Right atrium auricular region (tissue), 2 donors: Measurements from ENCODE around the gene NTN1. TPM values are rescaled to one million over a fixed set of nuclear protein-coding genes. Genes with fewer than 3 reads are reported as not detected.
"Not testable (repeated sequence)": the region's sequence is repeated elsewhere in the genome, so short reads cannot be mapped to it uniquely, and the experiment has no call there.

Experiments
- DNase-seq: peaks from one replicate; pipeline ENCODE4 v3.0.0-alpha.2; 2019; ENCODE audit warnings: low spot score
- H3K27ac ChIP-seq, 2 donors: fragments of 200-600 bp; sonication (generic); 1 replicate in 1 of 2; 2 replicates in 1 of 2; pipeline ENCODE4 v1.5.1; 2016 to 2019
- H3K27me3 ChIP-seq, 2 donors: fragments of 200-600 bp; sonication (generic); one replicate each; pipeline versions ENCODE4 v1.5.1 to v1.6.0; 2017 to 2019
- H3K36me3 ChIP-seq: fragments of 200-600 bp; sonication (generic); one replicate; pipeline ENCODE4 v1.5.1; 2016
- H3K4me1 ChIP-seq, 2 donors: fragments of 200-600 bp; sonication (generic); one replicate each; pipeline versions ENCODE4 v1.5.1 to v1.6.0; 2017 to 2019
- H3K4me3 ChIP-seq, 2 donors: fragments of 200-600 bp; sonication (generic); 1 replicate in 1 of 2; 2 replicates in 1 of 2; pipeline ENCODE4 v1.5.1; 2017 to 2019; ENCODE audit warnings: mild to moderate bottlenecking in 1 of 2, moderate library complexity in 1 of 2
- H3K9me3 ChIP-seq, 2 donors: fragments of 200-600 bp; sonication (generic); one replicate each; pipeline ENCODE4 v1.5.1; 2019
- total RNA-seq, 2 donors: library from RNA; depleted of rRNA; stranded (reverse); fragments of >200 nt; gene quantifications; one replicate each; pipeline ENCODE4 v1.1.0, GENCODE V29; 2016
- TF ChIP-seq, protein P1 (sequence below), 2 donors: fragments of 200-600 bp; sonication (generic); IDR thresholded peaks; one replicate each; pipeline ENCODE4 v1.5.1; 2019; ENCODE audit warnings: antibody characterized with exemption in 2 of 2

Gene NTN1
- total RNA-seq, result 100 to 1,000 TPM; 142 to 163 TPM

DNA sequence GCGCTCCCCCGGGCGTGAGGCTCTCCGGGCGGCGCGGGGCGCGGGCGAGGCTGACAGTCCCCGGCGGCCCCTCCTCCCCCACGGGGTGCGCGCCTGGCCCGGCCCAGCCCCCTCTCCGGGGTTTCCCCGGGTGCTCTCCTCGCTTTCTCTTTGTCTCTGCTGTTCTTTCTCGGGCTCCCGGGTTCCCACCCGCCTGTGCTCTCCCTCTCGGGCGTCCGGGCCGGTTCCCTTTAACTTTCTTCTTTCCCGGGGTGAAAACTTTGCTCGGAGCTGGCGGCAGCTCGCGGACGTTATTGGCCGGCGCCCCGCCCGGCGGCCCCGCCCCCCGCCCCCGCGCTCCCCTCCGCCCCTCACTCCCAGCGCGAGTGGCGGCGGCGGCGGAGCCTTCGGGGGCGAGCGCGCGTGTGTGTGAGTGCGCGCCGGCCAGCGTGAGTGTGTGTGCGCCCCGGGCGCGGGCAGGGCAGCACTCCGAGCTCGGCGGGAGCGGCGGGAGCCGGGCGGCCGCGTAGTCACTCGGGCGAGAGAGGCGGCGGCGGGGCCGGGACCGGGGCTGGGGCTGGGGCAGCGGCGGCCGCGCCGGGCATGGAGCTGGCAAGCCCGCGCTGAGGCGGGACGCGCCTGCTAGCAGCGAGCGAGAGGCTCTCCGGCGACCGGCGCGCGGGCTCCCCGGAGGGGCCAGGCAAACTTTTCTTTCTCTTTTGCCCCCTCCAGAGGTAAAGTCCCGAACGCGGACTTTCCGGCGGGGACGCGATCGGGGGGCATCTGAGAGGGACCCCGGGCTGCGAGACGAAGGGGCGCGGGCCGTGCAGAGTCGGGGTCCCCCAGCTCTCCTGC is at the start of gene NTN1:
Gene NTN1, plus strand, starts transcription at position 353 of the 834 bp plus-strand sequence. CDS start 864 bp downstream, outside the sequence.
- peak; percentile 59 for DNase-seq
- H3K4me3 ChIP-seq, result peak within 1 kb of the TSS; percentile 55 to 73
- H3K27ac ChIP-seq, result peak within 1 kb of the TSS; percentile 90 to 92
- H3K4me1 ChIP-seq, result peaks cover 0 to 35% of the 10 kb centered on the region in 2 donors
- TF ChIP-seq, protein P1, sequence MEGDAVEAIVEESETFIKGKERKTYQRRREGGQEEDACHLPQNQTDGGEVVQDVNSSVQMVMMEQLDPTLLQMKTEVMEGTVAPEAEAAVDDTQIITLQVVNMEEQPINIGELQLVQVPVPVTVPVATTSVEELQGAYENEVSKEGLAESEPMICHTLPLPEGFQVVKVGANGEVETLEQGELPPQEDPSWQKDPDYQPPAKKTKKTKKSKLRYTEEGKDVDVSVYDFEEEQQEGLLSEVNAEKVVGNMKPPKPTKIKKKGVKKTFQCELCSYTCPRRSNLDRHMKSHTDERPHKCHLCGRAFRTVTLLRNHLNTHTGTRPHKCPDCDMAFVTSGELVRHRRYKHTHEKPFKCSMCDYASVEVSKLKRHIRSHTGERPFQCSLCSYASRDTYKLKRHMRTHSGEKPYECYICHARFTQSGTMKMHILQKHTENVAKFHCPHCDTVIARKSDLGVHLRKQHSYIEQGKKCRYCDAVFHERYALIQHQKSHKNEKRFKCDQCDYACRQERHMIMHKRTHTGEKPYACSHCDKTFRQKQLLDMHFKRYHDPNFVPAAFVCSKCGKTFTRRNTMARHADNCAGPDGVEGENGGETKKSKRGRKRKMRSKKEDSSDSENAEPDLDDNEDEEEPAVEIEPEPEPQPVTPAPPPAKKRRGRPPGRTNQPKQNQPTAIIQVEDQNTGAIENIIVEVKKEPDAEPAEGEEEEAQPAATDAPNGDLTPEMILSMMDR (IDR thresholded peaks at IDR 0.05), result no peak
- no peaks in the 10 kb centered on the region for H3K27me3 ChIP-seq
- peaks cover 6% of the 10 kb centered on the region for H3K36me3 ChIP-seq
- no peaks in the 10 kb centered on the region for H3K9me3 ChIP-seq

DNA sequence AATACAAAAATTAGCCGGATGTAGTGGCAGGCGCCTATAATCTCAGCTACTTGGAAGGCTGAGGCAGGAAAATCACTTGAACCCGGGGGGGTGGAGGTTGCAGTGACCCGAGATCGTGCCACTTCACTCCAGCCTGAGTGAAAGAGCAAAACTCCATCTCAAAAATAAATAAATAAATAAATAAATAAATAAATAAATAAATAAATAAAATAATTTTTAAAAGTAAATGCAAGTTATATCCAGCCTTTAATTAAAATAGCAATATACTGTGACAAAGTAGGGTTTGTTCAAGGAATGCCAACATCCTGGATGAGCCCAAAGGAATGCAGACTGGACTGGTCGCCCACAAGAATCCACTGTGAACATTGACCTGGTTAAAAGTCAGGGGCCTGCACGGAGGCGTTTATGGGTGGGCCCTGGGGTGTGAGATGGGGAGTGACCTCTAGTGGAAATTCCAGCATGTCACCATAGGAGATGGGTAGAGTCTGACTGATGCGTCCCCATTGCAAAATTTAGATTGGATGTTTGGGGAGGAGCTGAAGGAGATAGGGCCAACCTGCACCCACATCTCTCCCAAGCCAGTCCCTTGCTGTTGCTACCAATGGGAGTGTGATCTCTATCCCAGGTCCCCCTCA is 46.1 kb upstream of the NTN1 start:
- no peak for DNase-seq
- Histone ChIP-seq H3K4me1 (no peaks in the 10 kb centered on the region), H3K27me3 (no peaks in the 10 kb centered on the region), H3K4me3 (no peak overlapping the region), H3K27ac (no peak overlapping the region), H3K9me3 (no peaks in the 10 kb centered on the region), H3K36me3 (no peaks in the 10 kb centered on the region)
- TF ChIP-seq, protein P1 (IDR thresholded peaks at IDR 0.05), result no peak

DNA sequence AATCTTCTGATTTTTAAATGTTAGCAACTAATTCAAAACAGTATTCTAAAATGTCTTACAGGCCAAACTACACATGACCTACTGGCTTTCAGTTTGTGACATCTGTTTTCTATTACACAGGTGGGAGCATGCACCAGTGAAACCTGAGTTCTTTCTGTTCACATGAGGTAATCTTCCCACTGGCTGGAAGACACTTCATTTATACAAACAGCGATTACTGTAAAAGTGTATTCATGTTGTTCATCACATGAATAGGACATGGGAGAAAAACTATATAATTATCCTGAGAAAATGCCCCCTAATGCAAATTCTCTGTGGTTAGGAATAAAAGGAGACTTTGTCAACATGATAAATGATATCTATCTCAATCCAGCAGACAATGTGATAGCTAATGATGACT is 44.7 kb upstream of the NTN1 start:
- DNase-seq, result no peak
- no peaks in the 10 kb centered on the region for H3K9me3 ChIP-seq
- no peaks in the 10 kb centered on the region for H3K36me3 ChIP-seq
- H3K27me3 ChIP-seq, result no peaks in the 10 kb centered on the region
- TF ChIP-seq, protein P1 (IDR thresholded peaks at IDR 0.05), result no peak
- H3K4me1 ChIP-seq, result no peaks in the 10 kb centered on the region
- H3K27ac ChIP-seq, result no peak overlapping the region
- H3K4me3 ChIP-seq, result no peak overlapping the region

DNA sequence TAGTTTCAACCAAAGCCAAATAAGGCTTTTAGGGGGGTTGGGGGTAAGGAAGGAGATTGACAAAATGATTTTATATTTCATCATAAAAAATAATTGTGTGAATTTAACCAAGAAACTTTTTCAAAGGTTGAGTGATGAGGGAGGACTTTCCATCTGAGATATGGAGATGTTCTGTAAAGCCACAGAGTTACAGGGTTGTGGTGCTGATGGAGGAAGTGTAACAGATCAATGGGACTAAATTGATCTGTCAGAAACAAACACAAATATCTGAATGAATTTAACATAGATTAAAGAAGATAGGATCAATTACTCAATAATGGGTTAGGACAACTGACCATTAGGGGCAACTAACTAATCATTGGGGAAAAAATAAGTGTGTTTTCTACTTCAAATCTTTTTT is 41.6 kb upstream of the NTN1 start:
- TF ChIP-seq, protein P1 (IDR thresholded peaks at IDR 0.05), result no peak
- no peaks in the 10 kb centered on the region for H3K9me3 ChIP-seq
- no peak for DNase-seq
- H3K4me3 ChIP-seq, result no peak overlapping the region
- H3K27ac ChIP-seq, result no peak overlapping the region
- H3K36me3 ChIP-seq, result no peaks in the 10 kb centered on the region
- H3K4me1 ChIP-seq, result no peaks in the 10 kb centered on the region
- no peaks in the 10 kb centered on the region for H3K27me3 ChIP-seq

DNA sequence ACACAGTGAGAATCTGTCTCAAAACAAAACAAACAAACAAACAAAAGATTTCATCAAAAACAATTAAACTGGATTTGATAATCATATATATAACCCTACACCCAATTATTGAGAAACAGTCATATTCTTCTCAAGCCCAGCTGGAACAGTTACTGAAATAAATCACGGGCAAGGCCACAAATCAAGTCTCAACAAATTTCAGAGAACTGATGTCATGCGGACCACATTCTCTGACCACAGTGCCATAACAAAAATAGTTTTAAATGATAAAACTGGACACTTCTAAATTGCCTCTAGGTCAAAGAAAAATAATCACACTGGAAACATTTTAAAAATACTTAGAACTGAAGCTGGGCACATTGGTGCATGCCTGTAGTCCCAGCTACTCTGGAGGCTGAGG is 39.9 kb upstream of the NTN1 start:
- TF ChIP-seq, protein P1 (IDR thresholded peaks at IDR 0.05), result no peak
- Histone ChIP-seq H3K27me3 (no peaks in the 10 kb centered on the region), H3K27ac (no peak overlapping the region), H3K9me3 (peaks cover 0 to 7% of the 10 kb centered on the region in 2 donors), H3K4me3 (no peak overlapping the region), H3K36me3 (no peaks in the 10 kb centered on the region), H3K4me1 (no peaks in the 10 kb centered on the region)
- DNase-seq, result no peak

DNA sequence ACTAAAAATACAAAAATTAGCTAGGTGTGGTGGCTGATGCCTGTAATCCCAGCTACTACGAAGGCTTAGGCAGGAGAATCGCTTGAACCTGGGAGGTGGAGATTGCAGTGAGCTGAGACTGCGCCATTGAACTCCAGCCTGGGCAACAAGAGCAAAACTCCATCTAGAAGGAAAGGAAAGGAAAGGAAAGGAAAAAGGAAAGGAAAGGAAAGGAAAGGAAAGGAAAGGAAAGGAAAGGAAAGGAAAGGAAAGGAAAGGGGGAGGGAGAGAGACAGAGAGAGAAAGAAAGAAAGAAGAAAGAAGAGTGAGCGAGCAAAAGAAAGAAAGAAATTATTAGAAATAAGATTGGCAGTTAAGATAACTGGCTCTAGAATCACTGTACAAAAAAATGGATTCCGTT is 37.1 kb upstream of the NTN1 start:
- not testable (repeated sequence) for H3K4me3 ChIP-seq, H3K27ac ChIP-seq, H3K4me1 ChIP-seq

More for the DNA sequence above, 37.1 kb upstream of the NTN1 start:
- H3K9me3 ChIP-seq, H3K36me3 ChIP-seq, DNase-seq, H3K27me3 ChIP-seq: not testable (repeated sequence)
